CD4-positive, alpha-beta T cell treated with Interleukin-1 beta for 1 hour (primary cell): ENCODE results near the gene CLK1.
A peak's percentile ranks its signal among the peaks of the same experiment; 100 is the strongest.
"Not testable (repeated sequence)": the region's sequence is repeated elsewhere in the genome, so short reads cannot be mapped to it uniquely, and the experiment has no call there.

Experiments
- DNase-seq, 2 donors: peaks; one replicate each; pipeline ENCODE4 v3.0.0-alpha.2; 2020 to 2022

The CLK1 gene

DNA sequence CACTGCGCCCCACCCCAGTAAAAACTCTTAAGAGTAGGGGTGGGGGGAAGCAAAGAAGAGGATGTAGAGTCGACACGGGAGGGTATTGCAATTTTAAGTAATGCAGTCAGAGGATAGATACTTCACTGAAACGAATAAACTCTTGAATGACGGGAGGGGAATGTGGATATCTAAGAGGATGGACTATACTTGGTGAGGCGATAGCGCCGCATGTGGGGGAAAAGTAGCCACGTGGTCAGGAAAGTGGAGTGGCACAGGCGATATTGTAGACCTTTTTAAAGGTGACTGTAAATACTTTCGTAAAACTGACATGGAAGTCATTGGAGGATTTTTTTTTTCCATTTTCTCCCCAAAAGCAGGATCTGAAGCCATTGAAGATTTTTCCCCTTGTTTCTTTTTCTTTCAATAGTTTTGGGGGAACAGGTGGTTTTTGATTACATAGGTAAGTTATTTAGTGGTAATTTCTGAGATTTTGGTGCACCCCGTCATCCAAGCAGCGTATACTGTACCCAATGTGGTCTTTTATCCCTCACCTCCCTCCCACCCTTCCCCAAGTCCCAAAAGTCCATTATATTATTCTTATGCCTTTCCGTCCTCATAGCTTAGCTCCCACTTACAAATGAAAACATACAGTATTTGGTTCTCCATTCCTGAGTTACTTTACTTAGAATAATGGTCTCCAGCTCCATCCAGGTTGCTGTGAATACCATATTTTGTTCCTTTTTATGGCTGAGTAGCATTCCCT, 13.8 kb downstream of the CLK1 start:
- no peak for DNase-seq

GRCh38 chr2:200847939-200848338, 16.5 kb downstream of the CLK1 start:
- no peak for DNase-seq

DNA sequence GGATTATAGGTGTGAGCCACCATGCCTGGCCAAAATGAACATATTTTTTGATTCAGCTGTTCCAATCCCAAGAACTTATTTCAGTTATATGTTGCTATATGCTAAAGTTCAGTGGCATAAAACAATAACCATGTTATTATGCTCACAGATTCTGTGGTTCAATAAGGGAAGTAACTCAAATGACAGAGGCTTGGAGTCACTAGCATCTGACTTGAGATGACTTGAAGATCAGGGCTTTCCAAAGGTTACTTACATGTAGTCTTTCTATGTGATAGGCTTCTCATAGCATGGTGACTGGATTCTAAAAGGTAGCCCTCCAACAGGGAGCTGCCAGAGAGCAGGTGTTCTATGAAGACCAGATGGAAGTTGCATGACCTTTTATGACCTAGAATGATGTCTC, 17.2 kb downstream of the CLK1 start:
- DNase-seq, result no peak

DNA sequence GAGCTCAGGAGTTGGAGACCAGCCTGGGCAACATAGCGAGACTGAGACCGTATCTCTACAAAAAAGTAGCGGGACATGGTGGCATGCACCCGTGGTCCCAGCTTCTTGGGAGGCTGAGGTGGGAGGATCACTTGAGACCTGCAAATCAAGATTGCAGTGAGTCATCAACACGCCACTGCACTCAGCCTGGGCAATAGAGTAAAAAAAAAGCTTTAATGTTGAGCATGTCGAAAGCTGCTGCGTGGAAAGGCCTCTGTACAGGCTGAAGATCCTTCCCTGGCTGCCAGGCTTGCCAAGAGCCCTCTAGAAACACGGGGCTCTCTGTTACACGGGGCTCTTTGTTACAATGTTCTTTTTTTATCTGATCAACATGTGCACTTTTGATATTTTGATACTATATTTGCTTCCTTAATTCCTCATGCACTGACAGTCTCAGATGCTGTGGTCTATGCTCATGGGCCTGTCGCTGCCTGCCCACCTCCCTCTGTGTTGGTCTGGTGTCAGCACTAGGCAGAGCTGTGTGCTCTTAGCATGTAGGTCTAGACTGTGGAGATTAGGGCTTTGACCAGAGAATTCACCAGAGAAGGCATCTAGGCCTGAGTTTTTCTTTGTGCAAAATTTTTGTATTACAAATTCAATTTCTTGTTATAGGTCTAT, 18.7 kb downstream of the CLK1 start:
- no peak for DNase-seq

- DNase-seq, result no peak
Observed at GRCh38 chr2:200845194-200845593, 19.3 kb downstream of the CLK1 start.

GRCh38 chr2:200843993-200844948, 20.2 kb downstream of the CLK1 start:
- DNase-seq, result no peak

DNA sequence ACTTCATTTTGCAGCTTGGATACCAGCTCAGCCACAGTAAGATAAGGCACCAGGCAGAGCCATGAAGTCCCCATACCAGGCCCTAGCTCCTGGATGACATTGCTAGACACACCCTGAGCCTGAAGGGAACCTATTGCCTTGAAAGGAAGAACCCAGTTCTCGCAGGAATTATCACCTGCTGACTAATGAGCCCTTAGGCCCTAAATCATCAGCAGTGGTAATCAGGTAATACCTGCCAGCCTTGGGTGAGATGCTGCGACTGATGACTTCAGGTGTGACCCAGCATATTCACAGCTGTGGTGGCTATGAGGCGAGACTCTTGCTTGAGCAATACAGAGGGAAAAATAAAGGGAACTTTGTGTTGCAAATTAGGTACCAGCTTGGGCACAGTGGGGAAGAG, 24.9 kb downstream of the CLK1 start:
- DNase-seq, result no peak

DNA sequence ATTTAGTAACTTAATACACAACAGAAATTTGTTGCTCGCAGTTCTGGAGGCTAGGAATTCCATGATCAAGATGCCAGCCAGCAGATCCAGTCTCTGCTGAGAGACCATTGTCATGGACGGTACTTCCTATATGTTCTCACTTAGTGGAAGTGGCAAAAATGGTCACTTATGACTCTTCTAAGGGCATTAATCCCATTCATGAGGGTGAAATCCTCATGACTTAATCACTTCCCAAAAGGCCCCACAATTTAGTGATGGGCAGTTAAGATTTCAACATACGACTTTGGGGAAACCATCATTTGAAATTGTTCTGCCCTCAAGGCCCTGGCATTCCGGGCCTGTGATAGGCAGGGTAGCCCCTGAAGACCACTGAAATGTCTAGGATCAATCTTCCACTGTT, 29.8 kb downstream of the CLK1 start:
- no peak for DNase-seq

- no peak for DNase-seq
Observed at GRCh38 chr2:200829258-200829655, 35.2 kb downstream of the CLK1 start.

- no peak for DNase-seq
Observed at GRCh38 chr2:200828572-200829257, 35.7 kb downstream of the CLK1 start.

DNA sequence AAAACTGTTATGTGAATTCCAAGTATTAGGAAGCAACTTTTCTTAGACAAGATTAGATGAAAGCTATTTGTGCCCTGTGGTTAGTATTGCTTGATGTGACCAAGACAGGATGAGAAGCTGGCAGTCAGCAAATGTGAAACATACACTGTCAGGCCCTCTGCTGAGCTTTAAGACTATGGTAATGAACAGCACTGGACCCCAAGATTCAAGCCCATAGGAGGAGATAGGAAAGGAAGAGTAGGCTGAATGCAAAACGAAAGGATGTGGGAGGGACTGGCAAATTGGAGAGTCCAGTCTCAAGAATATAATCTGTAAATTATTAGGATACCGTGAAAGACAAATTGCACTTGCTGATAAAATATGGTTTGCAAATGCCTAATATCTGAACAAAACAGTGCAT, 36.4 kb downstream of the CLK1 start:
- no peak for DNase-seq

- DNase-seq, result no peak
Observed at GRCh38 chr2:200821686-200822245, 42.7 kb downstream of the CLK1 start.

DNA sequence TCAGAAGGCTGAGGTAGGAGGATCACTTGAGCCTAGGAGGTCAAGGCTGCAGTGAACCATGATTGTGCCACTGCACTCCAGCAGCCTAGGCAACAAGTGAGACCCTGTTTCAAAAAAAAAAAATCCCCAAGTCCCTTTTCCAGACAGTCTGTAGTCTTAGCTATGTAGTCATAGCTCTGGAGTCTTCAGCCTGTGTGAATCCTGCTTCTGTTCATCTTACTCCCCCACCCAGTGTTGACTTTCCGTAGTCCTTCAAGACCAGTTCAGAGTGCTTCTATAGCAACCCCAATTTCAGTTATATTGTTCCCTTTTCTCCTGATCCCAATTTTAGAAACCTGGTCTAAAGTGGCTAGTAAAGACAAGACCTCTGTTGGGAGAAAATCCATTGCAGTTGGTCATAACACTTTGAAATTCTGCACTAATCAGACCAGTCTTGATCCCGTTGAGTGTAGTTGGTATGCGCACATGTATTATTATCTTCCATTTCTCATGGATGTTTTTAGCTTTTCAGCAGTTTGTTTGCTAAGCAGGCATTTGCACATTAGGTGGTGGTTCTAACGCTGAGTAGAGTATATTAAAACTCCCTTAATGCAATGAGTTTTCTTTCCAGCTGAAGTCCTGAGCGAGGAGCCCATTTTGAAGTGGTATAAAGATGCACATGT, 43.8 kb downstream of the CLK1 start:
- no peak for DNase-seq

- not testable (repeated sequence) for DNase-seq
Observed at GRCh38 chr2:200818732-200819131, 45.7 kb downstream of the CLK1 start.

GRCh38 chr2:200814917-200815316, 49.5 kb downstream of the CLK1 start:
- no peak for DNase-seq

GRCh38 chr2:200814276-200814815, 50.1 kb downstream of the CLK1 start:
- peak in 1 of 2 donors; percentile 21 for DNase-seq

DNA sequence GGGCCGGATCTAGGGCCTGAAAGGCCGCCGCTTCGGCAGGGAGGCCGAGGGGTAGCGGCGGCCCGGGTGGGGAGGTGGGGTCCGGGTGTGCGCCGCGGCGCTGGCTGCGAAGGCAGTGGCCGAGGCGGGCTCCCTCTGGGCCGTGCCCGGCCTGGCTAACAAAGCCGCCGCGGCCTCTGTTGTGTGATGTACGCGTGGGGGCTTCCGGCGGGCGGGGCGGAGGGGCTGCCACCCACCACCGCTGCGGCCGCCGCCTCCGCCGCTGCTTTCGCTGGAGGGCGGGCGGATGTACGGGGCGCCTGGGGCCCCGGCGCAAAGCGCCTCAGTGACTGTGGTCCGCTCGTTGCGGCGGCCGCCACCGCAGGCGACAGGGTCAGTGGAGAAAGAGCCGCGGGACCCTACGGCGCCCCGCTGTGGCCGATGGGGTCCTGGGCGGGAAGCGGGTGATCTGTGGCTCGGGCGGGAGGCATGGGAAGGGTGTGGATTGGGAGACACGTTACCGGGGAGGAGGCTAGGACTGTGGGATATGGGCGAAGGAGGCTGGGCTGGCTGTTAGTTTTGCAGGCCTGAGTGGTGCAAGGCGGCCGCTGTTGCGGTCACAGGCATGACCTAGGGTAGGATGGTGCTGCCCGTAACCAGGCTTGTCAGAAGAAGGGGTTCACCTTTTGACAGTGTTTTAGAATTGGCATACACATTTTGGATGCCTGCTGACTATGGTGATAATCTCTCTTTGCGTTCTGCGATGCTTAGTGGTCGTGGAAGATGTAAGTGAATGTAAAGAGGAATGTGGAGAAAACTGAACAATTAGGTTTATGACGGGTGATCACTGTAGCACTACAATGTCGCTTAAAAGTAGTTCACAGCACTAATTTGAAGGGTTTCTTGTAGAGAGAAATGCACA, 52.1 kb downstream of the CLK1 start:
- peak; percentile 71 to 73 for DNase-seq

GRCh38 chr2:200811333-200812121, 52.9 kb downstream of the CLK1 start, which contains the start of gene BZW1:
BZW1 (plus strand) TSS chr2:200811910; CDS start chr2:200813218, 1,308 bp downstream.
- DNase-seq, result peak; percentile 97 to 98

DNA sequence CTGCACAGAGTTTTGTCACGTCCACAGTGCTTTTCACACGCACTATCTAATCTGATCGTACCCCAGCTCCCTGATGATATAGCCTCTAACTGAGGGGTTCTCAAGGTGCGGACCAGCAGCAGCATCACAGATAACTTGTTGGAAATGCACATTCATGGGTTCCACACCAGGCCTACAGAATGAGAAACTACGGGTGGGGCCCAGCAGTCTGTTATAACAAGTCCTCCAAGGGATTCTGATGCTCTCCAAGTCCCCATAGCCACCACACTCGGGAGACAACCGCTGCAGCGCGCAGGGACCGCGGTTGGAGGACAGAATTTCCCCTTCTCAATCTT, 53.5 kb downstream of the CLK1 start:
- no peak for DNase-seq
